GM10248 (cell line): ENCODE results near the gene SLC27A4.

Experiments used
- CTCF ChIA-PET: fragments of 300-600 bp; sonication (Branson Sonifier 250); formaldehyde crosslinking; extraction: SDS; loops from one replicate; lab custom pipeline; 2021; ENCODE audit warnings: antibody characterized with exemption; lab: Yijun Ruan, JAX
- POLR2A ChIA-PET: fragments of 350-650 bp; sonication (Branson Sonifier 250); formaldehyde crosslinking; extraction: SDS; loops from one replicate; lab custom pipeline; 2020; ENCODE audit warnings: antibody characterized with exemption; lab: Yijun Ruan, JAX
- DNase-seq: peaks from one replicate; pipeline ENCODE4 v3.0.0; 2012; ENCODE audit errors: extremely low spot score
- CTCF ChIP-seq: IDR thresholded peaks from 2 replicates; pipeline ENCODE4 v1.5.1; 2012; ENCODE audit warnings: mild to moderate bottlenecking, low read depth; ENCODE audit errors: extremely low read depth, missing control alignments, control extremely low read depth

Gene SLC27A4

GRCh38 chr9:128391956-128392301 is 51.6 kb downstream of the SLC27A4 start:
- ChIA-PET CTCF (interaction anchor here (1.1 to 1.5 kb wide), 2 partner anchors 10 to 29 kb away, joined by 3 read pairs; partner anchors contain the start of gene CERCAM), POLR2A (no interaction called here)
- TF ChIP-seq CTCF: no peak
- no peak for DNase-seq

- TF ChIP-seq CTCF: no peak
- ChIA-PET CTCF (interaction anchor here (1.5 kb wide), 2 partner anchors 28 to 31 kb away, joined by 3 to 4 read pairs; partner anchors contain the start of gene CERCAM), POLR2A (no interaction called here)
- no peak for DNase-seq
Observed at GRCh38 chr9:128392302-128393144, 52.2 kb downstream of the SLC27A4 start.

GRCh38 chr9:128393145-128393775 is 52.9 kb downstream of the SLC27A4 start:
- DNase-seq: no peak
- CTCF ChIA-PET: interaction anchor here (0.9 to 1.5 kb wide), 2 partner anchors 18 to 32 kb away, joined by 4 read pairs; no protein-coding TSS in a partner anchor
- no peak for TF ChIP-seq CTCF
- POLR2A ChIA-PET: no interaction called here

GRCh38 chr9:128393970-128394369 is 53.6 kb downstream of the SLC27A4 start:
- CTCF ChIA-PET: interaction anchor here (0.9 to 1.5 kb wide), 2 partner anchors 18 to 32 kb away, joined by 4 read pairs; no protein-coding TSS in a partner anchor
- no peak for DNase-seq
- no peak for TF ChIP-seq CTCF
- POLR2A ChIA-PET: no interaction called here

- CTCF ChIA-PET: interaction anchor here (0.9 to 1.5 kb wide), 2 partner anchors 17 to 33 kb away, joined by 4 read pairs; no protein-coding TSS in a partner anchor
- POLR2A ChIA-PET: no interaction called here
- no peak for DNase-seq
- no peak for TF ChIP-seq CTCF
Observed at GRCh38 chr9:128394379-128395168, 54.2 kb downstream of the SLC27A4 start.
